ENCODE results near the gene GALNT2. TPM values are rescaled to one million over a fixed set of nuclear protein-coding genes. Genes with fewer than 3 reads are reported as not detected.

GALNT2 gene
- total and polyA plus RNA-seq, 2 experiments from 2014 or later = 17.8 to 48.3 TPM

DNA sequence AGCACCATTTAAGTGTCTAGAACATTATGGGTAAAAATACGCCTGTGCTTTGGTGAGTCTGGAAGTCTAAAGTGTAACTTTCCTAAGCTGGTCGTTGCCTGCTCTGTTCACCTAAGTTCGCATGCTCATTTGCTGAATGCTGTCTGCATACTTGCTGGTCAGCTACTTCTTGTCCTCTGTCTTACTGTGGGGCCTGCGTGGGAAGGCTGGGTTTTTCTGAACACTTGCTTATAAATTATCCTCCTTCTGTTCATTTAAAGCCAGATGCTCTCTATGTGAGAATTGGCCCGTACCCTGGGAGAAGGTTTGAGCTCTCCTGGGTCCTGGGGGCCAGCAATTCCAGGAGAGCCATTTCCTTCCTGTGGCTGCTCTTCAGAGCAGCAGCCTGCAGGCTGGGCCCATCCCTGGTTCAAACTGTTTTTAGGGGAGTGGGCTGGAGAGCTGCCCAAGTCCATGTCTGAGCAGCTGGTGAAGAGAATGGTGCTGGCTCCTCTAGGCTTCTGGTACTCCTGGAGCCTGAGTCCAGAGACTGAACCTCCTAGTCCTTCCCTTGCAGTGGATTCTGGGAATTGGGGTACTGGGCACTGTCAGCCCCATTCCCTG, 75.7 kb downstream of the GALNT2 start:
- no peak overlapping the region for H3K4me3 Mint-ChIP-seq
- H3K4me1 ChIP-seq (ENCODE audit: insufficient read depth) = peaks cover 27% of the 10 kb centered on the region
- H2AFZ ChIP-seq = no peak overlapping the region
- no peak overlapping the region for H3K4me3 ChIP-seq
- H3K27me3 Mint-ChIP-seq (ENCODE audit: insufficient read depth, low read depth, poor library complexity) = peaks cover 6% of the 10 kb centered on the region
- peaks cover 76% of the 10 kb centered on the region for H3K4me1 Mint-ChIP-seq
- H3K4me2 ChIP-seq = no peak overlapping the region
- TF ChIP-seq ZNF462 (CRISPR knock-in tag; IDR thresholded peaks at IDR 0.05) = no peak
- no peak for TF ChIP-seq STAT1 (IDR thresholded peaks at IDR 0.05; ENCODE audit: unreplicated experiment)
- TF ChIP-seq ZNF331 (CRISPR knock-in tag; IDR thresholded peaks at IDR 0.05; ENCODE audit: low read depth) = no peak
- TF ChIP-seq CREB1 (CRISPR knock-in tag; IDR thresholded peaks at IDR 0.05; ENCODE audit: low read depth) = no peak
- no peak for TF ChIP-seq ZNF114 (CRISPR knock-in tag; IDR thresholded peaks at IDR 0.05)
- TF ChIP-seq JUNB (IDR thresholded peaks at IDR 0.05; ENCODE audit: unreplicated experiment) = no peak
- TF ChIP-seq EZH2phosphoT487 (IDR thresholded peaks at IDR 0.05; ENCODE audit: unreplicated experiment) = no peak
- no peak for TF ChIP-seq REST (IDR thresholded peaks at IDR 0.05; ENCODE audit: unreplicated experiment)
- H4K20me1 ChIP-seq (replicated peaks; ENCODE audit: insufficient read depth) = peaks cover 12% of the 10 kb centered on the region
- no peaks in the 10 kb centered on the region for H3K9me3 Mint-ChIP-seq
- DNase-seq (ENCODE audit: low spot score) (no peak), ATAC-seq (no peak; the same call in 2 of the 3 replicates)
- no peaks in the 10 kb centered on the region for H3K36me3 ChIP-seq (ENCODE audit: insufficient read depth)
- H3F3A ChIP-seq (replicated peaks; ENCODE audit: low read depth) = no peaks in the 10 kb centered on the region
- no peaks in the 10 kb centered on the region for H3K36me3 Mint-ChIP-seq (ENCODE audit: low read depth)
- H3K27ac ChIP-seq (ENCODE audit: low read depth) = no peak overlapping the region
- no peaks in the 10 kb centered on the region for H3K9me2 ChIP-seq (ENCODE audit: insufficient read depth)
- peaks cover 56% of the 10 kb centered on the region for H3K79me2 ChIP-seq (replicated peaks; ENCODE audit: insufficient read depth)
- H3K27me3 ChIP-seq (ENCODE audit: insufficient read depth) = no peaks in the 10 kb centered on the region
- H3K27ac Mint-ChIP-seq = no peak overlapping the region; the same call in 1 of the 2 replicates

Data from GM23338 (cell line).